SK-N-MC (cell line): ENCODE data around the gene PLEKHA5.

ENCODE experiments used
- EZH2 ChIP-seq: fragments of 200-600 bp; sonication (generic); IDR thresholded peaks from one replicate; pipeline ENCODE4 v1.6.1; 2017; ENCODE audit warnings: antibody characterized with exemption
- FOXP2 ChIP-seq: optimal IDR thresholded peaks from 2 replicates; pipeline ENCODE3; 2011; ENCODE audit warnings: mild to moderate bottlenecking, moderate library complexity; ENCODE audit not compliant: insufficient read depth; ENCODE audit errors: extremely low read length, control extremely low read depth
- POLR2AphosphoS5 ChIP-seq: IDR thresholded peaks from 2 replicates; pipeline ENCODE4 v1.6.1; 2012; ENCODE audit warnings: mild to moderate bottlenecking, low read depth, low read length, borderline replicate concordance

GRCh38 chr12:19127270-19127669, 2.3 kb upstream of the PLEKHA5 start:
- TF ChIP-seq EZH2 (no peak), POLR2AphosphoS5 (no peak), FOXP2 (no peak)
